HG02943 (cell line): ENCODE data around the gene NKAP.
"Not testable (repeated sequence)": the region's sequence is repeated elsewhere in the genome, so short reads cannot be mapped to it uniquely, and the experiment has no call there.

Experiments used
- ATAC-seq: cut with Tn5 transposase; IDR thresholded peaks from one replicate; pipeline ENCODE4 v1.9.1; 2021; ENCODE audit warnings: mild to moderate bottlenecking, low read depth, moderate library complexity; ENCODE audit not compliant: unreplicated experiment

The NKAP gene

DNA sequence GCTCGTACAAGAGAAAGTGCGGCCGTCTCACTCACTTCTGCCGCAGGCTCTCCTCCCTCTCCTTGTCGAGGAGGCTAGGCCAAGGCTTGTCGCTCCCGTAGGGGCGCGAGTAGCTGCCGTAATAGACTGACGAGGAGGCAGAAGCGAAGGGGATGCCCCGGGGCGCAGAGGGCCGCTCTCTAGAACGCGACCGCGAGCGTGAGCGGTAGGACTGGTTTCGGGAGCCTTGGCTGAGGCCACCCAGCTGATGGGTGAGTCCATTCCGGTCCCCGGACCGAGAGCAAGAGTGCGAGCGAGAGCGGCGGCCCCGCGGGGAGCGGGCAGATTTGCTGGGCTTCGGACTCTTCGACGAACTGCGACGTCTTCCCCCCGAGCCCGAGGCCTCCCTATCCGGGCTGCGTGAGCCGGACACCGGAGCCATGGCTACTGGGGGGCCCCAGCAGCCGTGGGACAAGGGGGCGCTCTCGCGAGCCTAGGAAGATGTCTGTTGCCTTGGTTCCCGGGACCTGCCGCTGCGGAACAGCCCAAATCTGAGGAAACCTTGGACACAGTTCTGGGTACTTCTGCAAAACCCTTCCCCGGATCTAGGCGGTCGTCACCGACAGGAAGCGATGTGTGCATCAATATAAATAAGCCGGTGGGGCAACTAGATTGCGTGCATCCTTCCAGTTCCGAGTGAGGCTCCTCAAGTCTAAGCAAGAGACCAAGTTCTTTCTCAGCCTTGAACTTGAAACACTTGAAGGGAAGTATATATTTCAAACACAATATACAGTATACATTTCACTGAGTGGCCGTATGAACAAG, at the start of gene NKAP:
Gene NKAP, minus strand, starts transcription at position 567 of the 804 bp plus-strand sequence. Its CDS starts 146 bp downstream, at position 421.
- peak; percentile 77 for ATAC-seq

DNA sequence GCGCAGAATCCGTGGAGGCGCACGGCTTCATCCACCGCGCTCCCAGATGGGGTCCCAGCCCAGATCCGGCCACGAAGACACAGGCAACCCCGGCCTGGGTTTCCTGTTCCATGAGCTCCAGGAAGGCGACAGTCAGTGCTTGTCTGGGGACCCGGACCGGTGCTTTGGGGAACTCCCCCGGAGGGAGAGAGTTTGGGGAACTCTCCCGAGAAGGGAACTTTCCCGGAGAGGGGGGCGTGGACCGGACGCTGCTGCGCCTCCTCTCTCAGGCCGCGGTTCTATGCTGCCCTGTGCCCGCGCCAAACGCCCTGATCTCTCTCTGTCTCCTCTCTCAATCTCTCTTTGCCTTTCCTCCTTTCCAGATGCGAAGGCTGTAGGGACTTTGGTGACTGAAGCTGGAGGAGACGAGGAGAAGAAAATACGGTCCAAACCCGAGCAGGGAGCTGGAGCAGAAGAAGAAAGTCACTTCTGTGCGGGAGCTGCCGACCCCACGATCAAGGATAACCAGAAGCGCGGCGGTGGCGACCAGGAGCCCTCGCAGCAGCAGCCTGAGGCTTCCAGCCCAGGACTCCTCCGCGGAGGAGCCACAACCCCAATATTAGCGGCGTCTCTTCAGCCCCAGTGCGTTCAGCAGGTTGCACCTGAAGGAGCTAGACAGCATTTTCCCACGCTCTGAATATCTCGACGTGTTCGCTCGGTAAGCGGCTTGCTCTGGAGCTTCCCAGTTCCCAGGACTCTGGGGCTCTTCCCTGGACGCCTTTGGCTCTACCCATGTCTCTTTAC, 47.6 kb upstream of the NKAP start:
- ATAC-seq, result no peak

DNA sequence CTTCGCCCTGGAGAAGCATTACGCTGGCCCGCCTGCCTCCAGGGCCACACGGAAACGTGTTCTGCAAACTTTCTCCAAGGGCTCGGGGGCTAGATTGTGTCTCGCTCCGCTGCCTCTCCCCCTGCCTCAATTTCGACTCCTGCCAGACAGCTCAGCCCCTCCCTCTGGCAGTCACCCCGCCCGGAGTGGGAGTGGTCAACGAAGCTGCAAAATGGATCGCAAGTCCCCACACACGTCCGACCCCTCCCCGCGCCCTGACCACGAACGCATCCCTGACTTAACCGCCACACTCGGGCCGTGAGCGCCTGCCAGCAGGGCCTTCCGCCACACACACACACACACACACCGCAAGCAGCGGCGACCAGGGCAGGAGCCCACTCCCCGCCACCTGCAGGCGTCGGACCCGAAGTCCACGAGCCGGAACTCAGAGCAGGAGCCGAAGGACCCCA, 47.0 kb upstream of the NKAP start:
- no peak for ATAC-seq

DNA sequence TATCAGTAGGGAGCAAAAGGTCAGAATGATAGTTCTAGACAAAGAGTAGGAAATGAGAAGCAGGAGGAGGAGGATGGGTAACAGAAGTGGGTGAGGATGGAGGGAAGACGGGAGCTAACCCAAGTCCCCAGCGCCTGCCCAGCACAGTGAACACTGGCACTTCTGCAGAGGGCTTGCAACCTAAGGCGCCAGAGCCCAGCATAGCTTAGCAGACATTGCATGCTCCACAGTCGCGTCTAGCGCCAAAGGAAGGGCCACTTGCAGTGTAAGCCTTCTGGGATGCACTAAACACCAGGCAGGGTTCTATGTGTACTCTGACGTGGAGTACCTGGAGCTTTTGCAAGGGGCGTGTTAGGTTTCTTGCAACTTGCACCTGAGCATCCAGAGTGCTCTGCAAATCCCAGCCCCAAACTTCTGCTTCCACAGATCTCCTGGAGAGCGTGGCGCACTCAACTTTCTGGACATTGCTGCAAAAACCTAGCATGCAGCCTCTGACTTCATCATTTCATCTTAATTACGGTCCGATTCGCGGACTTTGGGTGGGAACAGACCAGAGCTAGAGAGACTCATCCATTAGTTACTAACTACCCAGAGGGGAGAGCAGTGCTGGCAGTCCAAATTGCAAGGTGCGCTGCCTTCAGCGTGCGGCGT, 46.5 kb upstream of the NKAP start:
- ATAC-seq, result no peak

DNA sequence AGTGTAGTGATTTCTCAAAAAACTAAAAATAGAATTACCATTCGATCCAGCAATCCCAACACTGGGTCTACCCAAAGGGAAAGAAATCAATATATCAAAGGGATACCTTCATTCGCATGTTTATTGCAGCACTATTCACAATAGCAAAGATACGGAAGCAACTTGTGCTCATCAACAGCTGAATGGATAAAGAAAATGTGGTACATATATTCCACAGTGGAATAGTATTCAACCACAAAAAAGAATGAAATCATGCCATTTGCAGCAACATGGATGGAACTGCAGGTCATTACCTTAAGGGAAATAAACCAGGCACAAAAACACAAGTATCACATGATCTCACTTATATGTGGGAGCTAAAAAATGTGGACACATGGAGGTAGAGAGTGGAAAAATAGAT, 42.7 kb upstream of the NKAP start:
- ATAC-seq, result no peak

DNA sequence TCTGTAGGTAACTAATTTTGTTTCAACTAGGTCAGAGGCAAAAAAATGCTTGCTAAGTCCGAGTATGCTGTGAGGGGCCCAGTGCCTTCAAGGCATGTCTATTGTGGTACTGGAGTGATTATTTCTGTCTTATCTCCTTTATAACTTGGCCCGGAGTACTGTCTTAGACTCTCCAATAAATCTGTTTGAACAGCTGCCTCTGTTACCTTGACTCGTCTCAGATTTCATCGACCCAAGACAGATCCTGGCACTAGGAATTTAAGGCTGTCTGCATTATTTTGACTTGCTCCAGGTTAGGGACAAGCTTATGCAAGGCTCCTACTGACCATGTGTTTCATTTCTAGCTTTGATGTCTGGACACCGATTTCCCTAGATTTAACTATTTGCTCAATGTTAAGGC, 41.1 kb upstream of the NKAP start:
- no peak for ATAC-seq

DNA sequence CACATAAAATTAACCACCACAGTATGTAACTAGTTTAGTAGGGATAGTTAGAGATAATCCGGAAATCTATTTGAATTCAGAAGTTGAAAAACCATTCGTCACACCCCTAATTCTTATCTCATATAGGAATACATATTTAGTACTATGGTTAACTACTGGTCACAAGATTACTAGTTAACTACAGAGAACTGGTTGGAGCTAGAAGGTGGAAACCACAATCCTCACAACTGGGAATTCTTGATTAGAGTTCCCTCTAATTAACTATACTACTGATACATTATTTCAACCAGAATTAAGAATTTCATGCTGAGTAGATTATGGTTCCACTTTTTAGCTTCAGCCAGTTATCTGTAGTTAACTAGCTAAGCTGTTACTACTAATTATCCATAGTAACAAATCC, 39.9 kb upstream of the NKAP start:
- no peak for ATAC-seq

DNA sequence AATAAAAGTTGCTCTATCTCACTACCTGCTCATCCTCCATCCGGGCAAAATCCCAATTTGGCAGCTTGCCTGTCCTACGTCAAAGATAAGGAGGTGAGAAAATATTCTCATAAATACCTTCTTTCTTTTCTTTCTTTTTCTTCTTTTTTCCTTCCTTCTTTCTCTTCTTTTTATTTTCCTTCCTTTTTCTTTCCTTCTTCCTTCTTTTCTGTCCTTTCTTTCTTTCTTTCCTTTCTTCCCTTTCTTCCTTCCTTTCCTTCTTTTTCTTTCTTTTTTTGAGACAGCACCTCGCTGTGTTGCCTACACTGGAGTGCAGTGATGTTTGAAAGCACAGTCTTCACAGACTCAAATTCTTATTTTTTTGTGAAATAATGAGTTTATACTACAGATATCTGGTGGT, 38.6 kb upstream of the NKAP start:
- no peak for ATAC-seq

DNA sequence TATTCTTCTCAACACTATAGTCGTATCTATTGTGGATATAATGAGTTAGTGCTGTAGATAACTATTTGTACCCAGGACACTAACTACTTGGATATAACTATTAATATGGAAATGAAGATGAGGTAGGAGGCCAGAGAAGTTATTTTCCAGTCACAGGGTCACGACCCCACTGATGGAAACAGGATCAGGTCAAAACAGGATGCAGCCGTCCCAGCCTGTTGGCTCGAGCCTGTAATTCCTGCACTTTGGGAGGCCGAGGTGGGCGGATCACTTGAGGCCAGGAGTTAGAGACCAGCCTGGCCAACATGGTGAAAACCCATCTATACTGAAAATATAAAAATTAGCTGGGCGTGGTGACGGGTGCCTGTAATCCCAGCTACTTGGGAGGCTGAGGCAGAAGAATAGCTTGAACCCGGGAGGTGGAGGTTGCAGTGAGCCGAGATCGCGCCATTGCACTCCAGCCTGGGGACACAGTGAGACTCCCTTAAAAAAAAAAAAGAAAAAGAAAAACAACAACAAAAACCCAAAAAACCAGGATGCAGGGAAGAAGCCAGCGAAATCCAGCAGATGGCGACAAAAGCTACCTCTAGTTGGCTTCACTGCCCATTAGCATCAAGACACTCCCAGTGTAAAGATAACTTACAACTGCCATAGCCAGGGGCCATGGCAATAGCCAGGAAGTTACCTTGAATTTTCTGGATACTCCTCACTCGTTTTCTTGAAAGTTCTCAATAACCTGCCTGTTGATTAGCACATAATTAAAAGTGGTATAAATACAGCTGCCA, 37.9 kb upstream of the NKAP start:
- no peak for ATAC-seq

DNA sequence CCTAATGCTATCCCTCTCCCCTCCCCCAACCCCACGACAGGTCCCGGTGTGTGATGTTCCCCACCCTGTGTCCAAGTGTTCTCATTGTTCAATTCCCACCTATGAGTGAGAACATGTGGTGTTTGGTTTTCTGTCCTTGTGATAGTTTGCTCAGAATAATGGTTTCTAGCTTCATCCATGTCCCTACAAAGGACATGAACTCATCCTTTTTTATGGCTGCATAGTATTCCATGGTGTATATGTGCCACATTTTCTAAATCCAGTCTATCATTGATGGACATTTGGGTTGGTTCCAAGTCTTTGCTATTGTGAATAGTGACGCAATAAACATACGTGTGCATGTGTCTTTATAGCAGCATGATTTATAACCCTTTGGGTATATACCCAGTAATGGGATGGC, 33.6 kb upstream of the NKAP start:
- ATAC-seq, result not testable (repeated sequence)

DNA sequence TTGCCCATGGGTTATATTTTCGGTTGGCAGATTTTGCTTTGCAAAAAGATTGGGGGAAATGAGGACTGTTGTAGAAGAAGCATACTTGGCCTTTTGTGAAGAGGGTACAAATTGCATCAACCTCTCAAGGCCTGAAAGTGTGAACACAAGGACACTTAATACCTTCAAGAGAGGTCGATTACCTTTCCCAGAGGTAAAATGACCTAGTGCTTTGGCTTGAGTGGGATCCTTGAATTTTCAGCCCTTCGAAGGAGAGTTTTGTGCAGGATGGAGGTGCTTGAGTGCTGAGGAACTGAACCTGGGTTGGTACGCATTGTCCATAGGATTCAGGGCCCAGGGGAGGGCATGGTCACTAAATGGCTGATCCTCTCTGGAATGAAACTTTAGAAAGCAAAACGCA, 27.6 kb upstream of the NKAP start:
- ATAC-seq, result no peak

DNA sequence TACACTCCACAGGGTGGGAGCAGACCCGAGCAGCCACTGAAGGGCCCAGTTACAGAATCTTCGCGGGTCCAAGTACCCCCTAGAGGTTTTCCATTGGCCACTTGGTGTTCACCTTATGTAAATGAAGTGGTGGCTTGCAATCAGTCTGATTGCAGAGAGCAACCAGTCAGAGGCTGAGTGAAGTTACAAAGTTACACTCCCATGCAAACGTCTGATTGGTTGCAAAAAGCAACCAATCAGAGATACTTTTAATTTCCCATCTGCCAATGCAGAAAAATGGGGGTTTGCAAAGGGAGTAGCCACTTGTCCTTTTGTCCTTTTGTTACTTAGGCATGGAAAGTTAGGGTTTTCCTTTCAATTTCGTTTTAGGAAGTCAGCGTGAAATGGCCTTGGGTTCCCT, 27.0 kb upstream of the NKAP start:
- ATAC-seq, result no peak

DNA sequence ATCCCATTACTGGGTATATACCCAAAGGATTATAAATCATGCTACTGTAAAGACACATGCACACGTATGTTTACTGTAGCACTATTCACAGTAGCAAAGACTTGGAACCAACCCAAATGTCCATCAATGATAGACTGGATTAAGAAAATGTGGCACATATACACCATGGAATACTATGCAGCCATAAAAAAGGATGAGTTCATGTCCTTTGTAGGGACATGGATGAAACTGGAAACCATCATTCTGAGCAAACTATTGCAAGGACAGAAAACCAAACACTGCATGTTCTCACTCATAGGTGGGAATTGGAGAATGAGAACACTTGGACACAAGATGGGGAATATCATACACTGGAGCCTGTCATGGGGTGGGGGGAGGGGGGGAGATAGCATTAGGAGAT, 23.3 kb upstream of the NKAP start:
- not testable (repeated sequence) for ATAC-seq

DNA sequence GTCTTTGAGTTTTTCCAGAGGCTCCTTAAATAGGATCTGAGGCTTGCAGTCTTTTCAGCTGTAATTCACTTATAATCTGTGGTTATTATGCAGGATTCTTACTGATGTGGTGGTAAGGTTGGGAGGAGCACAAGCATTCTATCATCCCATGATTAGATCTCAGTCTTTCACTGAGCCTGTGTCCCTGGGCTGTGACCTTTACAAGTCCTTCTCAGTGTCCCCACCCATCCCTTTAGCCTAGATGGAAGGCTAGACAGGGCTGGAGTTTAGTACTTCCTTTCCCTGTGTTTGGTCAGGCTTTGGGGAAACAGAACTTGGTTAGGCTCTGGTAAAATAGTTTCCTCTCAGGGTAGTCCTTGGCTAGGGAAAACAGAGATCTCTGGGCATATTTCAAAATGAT, 17.1 kb upstream of the NKAP start:
- ATAC-seq, result no peak

DNA sequence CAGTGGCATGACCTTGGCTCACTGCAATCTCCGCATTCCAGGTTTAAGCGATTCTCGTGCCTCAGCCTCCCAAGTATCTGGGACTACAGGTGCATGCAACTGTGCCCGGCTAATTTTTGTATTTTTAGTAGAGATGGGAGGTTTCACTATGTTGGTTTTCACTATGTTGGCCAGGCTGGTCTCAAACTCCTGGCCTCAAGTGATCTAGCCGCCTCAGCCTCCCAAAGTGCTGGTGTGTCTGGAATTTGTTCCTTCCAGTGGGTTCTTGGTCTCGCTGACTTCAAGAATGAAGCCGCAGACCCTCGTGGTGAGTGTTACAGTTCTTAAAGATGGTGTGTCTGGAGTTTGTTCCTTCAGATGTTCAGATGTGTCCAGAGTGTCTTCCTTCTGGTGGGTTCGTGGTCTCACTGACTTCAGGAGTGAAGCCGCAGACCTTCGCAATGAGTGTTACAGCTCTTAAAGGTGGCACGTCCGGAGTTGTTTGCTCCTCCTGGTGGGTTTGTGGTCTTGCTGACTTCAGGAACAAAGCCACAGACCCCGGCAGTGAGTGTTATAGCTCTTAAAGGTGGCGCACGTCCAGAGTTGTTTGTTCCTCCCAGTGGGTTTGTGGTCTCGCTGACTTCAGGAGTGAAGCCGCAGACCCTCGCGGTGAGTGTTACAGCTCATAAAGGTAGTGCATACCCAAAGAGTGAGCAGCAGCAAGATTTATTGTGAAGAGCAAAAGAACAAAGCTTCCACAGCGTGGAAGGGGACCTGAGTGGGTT, 12.4 kb upstream of the NKAP start:
- not testable (repeated sequence) for ATAC-seq

DNA sequence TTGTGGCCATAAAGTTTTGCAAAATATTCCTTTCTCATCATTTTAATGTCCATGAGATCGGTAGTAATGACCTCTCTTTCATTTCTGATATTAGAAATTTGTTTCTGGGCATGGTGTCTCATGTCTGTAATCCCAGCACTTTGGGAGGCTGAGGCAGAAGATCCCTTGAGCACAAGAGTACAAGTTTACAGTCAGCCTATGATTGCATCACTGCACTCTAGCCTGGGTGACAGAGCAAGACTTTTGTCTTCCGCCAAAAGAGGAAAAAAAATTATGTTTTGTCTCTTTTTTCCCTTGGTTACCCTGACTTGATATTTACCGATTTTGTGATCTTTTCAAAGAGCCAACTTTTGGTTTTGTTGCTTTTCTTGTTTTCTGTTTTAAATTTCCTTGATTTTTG, 10.8 kb upstream of the NKAP start:
- no peak for ATAC-seq

DNA sequence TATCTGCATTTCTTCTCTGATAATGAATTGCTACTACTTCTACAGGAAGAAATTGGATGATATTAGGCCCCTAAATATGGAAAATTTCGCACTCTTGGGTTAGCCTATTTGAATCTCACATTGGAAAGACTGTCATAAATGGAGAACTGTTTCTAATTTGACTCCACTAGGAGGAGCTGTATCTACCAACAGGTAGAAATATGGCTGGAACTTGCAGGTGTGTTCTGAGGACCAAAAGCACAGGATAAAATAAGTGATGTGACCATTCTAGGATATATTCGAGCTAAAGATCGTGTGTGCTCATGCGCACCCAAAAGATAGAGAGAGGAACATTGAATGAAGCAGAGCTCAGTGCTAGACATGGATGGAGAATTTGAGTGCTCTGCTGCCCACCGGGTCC, 4.8 kb upstream of the NKAP start:
- ATAC-seq, result no peak

DNA sequence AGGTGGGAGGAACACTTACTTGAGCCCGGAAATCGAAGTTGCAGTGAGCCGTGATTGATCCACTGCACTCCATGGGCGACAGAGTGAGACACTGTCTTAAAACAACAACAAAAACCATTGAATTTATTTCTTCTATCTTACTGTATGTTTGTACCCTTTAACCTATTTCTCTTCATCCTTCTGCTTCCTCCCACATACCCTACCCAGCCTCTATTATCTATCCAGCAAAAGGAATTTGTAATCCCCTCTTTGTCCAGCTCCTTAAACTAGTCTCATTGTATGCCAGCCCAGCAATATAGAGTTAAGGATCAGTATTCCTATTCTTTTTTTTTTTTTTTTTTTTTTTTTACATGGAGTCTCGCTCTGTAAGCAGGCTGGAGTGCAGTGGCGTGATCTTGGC, 1.9 kb upstream of the NKAP start:
- no peak for ATAC-seq

DNA sequence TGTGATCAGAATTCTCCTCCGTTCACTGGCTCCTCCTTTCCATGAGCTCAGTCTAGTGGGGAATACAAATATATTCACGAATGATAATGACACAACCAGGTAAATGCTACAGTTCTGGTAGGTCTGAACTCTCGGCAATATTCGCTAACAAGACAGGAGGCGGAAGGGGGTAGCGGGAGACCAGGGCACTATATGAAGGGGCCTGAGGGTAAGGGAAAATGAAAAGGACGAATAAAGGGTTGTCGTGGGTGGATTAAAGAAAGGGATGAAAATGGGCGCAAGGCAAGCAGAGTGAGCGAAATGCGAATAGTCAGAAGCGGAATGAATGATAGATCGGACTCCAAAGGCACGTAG, 743 bp downstream of the NKAP start:
- peak; percentile 18 for ATAC-seq
